ENCODE data around the gene FBXL17. TPM values are rescaled to one million over a fixed set of nuclear protein-coding genes. Genes with fewer than 3 reads are reported as not detected.

The FBXL17 gene
- total and polyA plus RNA-seq, 2 of the 13 experiments (the other 11 are each of a cell fraction or from before 2014, with no cell fraction given) = 3.0 to 7.9 TPM

DNA sequence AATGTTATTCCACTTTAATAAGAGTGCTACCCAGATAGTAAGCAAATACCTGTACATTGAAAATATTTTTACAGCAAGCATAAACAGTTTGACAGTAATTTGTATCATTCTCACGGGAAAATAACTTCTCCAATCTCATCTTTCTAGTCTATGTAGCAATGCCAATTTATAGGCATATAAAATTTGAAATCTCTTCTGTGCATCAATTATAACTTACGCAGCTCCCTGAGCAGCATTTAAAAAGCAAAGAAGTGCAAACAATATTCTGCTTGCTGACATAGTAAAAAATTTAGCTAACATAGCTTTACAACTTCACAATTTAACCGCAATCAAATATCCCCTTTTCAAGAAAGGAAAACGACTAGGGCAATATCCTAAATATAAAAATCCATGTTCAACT, 257.3 kb downstream of the FBXL17 start:
- H3K4me1 ChIP-seq (ENCODE audit: insufficient read depth, low read length) = peaks cover 12% of the 10 kb centered on the region
- H3K9ac ChIP-seq (ENCODE audit: insufficient read depth, low read depth, low read length) = no peak overlapping the region
- H3K9me3 ChIP-seq (ENCODE audit: low read length) = no peaks in the 10 kb centered on the region
- no peaks in the 10 kb centered on the region for H3K79me2 ChIP-seq (ENCODE audit: insufficient read depth, low read length)
- H2AFZ ChIP-seq (ENCODE audit: low read length) = no peak overlapping the region
- CTCF ChIA-PET (ENCODE audit: low intra/inter-chr PET ratio, low total read pairs) = no interaction called here
- no TSS peak for BruUV-seq (replicated peaks)
- H3K27me3 ChIP-seq (ENCODE audit: control insufficient read depth in 1 of 2, insufficient read depth in 2 of 2, low read length in 2 of 2) = no peaks in the 10 kb centered on the region
- POLR2A ChIA-PET = no interaction called here
- WGBS (ENCODE audit: low lambda C conversion rate) = 82% methylated on average over 4 of the region's 4 CpGs
- TF ChIP-seq ZNF569 (CRISPR knock-in tag; IDR thresholded peaks at IDR 0.05; ENCODE audit: borderline replicate concordance) = no peak
- TF ChIP-seq, protein P1, sequence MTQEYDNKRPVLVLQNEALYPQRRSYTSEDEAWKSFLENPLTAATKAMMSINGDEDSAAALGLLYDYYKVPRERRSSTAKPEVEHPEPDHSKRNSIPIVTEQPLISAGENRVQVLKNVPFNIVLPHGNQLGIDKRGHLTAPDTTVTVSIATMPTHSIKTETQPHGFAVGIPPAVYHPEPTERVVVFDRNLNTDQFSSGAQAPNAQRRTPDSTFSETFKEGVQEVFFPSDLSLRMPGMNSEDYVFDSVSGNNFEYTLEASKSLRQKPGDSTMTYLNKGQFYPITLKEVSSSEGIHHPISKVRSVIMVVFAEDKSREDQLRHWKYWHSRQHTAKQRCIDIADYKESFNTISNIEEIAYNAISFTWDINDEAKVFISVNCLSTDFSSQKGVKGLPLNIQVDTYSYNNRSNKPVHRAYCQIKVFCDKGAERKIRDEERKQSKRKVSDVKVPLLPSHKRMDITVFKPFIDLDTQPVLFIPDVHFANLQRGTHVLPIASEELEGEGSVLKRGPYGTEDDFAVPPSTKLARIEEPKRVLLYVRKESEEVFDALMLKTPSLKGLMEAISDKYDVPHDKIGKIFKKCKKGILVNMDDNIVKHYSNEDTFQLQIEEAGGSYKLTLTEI (CRISPR knock-in tag; conservative IDR thresholded peaks at IDR 0.05) = no peak
- H3K4me3 ChIP-seq (replicated peaks in 1 of 3; ENCODE audit: insufficient read depth in 1 of 3, low read depth in 2 of 3, low read length in 3 of 3) = no peak overlapping the region
- no peaks in the 10 kb centered on the region for H3K36me3 ChIP-seq (replicated peaks in 1 of 2; ENCODE audit: control insufficient read depth in 1 of 2, insufficient read depth in 2 of 2, low read length in 2 of 2)
- no peak overlapping the region for H3K27ac ChIP-seq (ENCODE audit: extremely low read length, insufficient read depth, low read length)
- no peak overlapping the region for H3K4me2 ChIP-seq (ENCODE audit: low read depth, low read length)
- intact Hi-C loops (cut with micrococcal nuclease; ENCODE audit: unreplicated experiment) (loop anchor here (2.0 kb wide), 1 partner anchor 42 kb away; no protein-coding TSS in a partner anchor), in situ Hi-C loops (cut with HindIII; ENCODE audit: extremely low pct_ligation_motif_present, low pct_unique_long_range_greater_than_20kb) (no loop called here)
- H4K20me1 ChIP-seq (ENCODE audit: insufficient read depth, low read length) = no peaks in the 10 kb centered on the region
- DNase-seq (ENCODE audit: low spot score) = no peak
- no peak for FAIRE-seq
- no peak for ATAC-seq

DNA sequence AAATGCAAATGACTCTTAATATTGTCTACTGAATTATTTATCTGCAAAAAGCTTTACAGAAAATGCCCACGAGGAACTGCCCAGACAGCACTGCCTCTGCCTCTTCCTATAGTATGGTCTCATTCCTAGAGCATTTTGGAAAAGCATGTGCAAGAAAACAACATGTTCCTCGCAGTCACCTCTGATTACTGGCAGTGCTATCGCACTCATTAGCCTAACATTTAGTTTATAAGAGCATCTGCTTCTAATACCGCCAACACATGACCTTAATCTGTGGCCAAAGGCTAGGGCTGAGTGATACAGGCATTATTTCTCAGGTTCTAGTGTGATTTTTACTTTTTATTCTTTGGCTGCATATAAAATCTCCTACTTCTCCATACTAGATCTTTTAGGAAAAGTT, 259.2 kb downstream of the FBXL17 start:
- TF ChIP-seq TEAD3 (CRISPR knock-in tag; optimal IDR thresholded peaks at IDR 0.05; ENCODE audit: borderline replicate concordance) (no peak), ZNF496 (CRISPR knock-in tag; IDR thresholded peaks at IDR 0.05; ENCODE audit: insufficient replicate concordance) (no peak)
- TF ChIP-seq, protein P2, sequence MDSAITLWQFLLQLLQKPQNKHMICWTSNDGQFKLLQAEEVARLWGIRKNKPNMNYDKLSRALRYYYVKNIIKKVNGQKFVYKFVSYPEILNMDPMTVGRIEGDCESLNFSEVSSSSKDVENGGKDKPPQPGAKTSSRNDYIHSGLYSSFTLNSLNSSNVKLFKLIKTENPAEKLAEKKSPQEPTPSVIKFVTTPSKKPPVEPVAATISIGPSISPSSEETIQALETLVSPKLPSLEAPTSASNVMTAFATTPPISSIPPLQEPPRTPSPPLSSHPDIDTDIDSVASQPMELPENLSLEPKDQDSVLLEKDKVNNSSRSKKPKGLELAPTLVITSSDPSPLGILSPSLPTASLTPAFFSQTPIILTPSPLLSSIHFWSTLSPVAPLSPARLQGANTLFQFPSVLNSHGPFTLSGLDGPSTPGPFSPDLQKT (CRISPR knock-in tag; IDR thresholded peaks at IDR 0.05; ENCODE audit: borderline replicate concordance) = no peak
- TF ChIP-seq, protein P3, sequence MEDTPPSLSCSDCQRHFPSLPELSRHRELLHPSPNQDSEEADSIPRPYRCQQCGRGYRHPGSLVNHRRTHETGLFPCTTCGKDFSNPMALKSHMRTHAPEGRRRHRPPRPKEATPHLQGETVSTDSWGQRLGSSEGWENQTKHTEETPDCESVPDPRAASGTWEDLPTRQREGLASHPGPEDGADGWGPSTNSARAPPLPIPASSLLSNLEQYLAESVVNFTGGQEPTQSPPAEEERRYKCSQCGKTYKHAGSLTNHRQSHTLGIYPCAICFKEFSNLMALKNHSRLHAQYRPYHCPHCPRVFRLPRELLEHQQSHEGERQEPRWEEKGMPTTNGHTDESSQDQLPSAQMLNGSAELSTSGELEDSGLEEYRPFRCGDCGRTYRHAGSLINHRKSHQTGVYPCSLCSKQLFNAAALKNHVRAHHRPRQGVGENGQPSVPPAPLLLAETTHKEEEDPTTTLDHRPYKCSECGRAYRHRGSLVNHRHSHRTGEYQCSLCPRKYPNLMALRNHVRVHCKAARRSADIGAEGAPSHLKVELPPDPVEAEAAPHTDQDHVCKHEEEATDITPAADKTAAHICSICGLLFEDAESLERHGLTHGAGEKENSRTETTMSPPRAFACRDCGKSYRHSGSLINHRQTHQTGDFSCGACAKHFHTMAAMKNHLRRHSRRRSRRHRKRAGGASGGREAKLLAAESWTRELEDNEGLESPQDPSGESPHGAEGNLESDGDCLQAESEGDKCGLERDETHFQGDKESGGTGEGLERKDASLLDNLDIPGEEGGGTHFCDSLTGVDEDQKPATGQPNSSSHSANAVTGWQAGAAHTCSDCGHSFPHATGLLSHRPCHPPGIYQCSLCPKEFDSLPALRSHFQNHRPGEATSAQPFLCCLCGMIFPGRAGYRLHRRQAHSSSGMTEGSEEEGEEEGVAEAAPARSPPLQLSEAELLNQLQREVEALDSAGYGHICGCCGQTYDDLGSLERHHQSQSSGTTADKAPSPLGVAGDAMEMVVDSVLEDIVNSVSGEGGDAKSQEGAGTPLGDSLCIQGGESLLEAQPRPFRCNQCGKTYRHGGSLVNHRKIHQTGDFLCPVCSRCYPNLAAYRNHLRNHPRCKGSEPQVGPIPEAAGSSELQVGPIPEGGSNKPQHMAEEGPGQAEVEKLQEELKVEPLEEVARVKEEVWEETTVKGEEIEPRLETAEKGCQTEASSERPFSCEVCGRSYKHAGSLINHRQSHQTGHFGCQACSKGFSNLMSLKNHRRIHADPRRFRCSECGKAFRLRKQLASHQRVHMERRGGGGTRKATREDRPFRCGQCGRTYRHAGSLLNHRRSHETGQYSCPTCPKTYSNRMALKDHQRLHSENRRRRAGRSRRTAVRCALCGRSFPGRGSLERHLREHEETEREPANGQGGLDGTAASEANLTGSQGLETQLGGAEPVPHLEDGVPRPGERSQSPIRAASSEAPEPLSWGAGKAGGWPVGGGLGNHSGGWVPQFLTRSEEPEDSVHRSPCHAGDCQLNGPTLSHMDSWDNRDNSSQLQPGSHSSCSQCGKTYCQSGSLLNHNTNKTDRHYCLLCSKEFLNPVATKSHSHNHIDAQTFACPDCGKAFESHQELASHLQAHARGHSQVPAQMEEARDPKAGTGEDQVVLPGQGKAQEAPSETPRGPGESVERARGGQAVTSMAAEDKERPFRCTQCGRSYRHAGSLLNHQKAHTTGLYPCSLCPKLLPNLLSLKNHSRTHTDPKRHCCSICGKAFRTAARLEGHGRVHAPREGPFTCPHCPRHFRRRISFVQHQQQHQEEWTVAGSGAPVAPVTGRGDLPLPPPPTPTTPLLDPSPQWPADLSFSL (CRISPR knock-in tag; IDR thresholded peaks at IDR 0.05) = no peak
- H3K4me1 ChIP-seq (ENCODE audit: insufficient read depth, low read length) = peaks cover 12% of the 10 kb centered on the region
- no peak overlapping the region for H3K4me3 ChIP-seq (replicated peaks in 1 of 3; ENCODE audit: insufficient read depth in 1 of 3, low read depth in 2 of 3, low read length in 3 of 3)
- 76% methylated on average over 4 of the region's 4 CpGs for WGBS (ENCODE audit: low lambda C conversion rate)
- no peak overlapping the region for H2AFZ ChIP-seq (ENCODE audit: low read length)
- no peaks in the 10 kb centered on the region for H3K79me2 ChIP-seq (ENCODE audit: insufficient read depth, low read length)
- in situ Hi-C loops (cut with HindIII; ENCODE audit: extremely low pct_ligation_motif_present, low pct_unique_long_range_greater_than_20kb) = no loop called here
- intact Hi-C loops (cut with micrococcal nuclease; ENCODE audit: unreplicated experiment) = no loop called here
- ATAC-seq = no peak
- POLR2A ChIA-PET = no interaction called here
- no peak for DNase-seq (ENCODE audit: low spot score)
- no TSS peak for BruUV-seq (replicated peaks)
- CTCF ChIA-PET (ENCODE audit: low intra/inter-chr PET ratio, low total read pairs) = no interaction called here
- H3K4me2 ChIP-seq (ENCODE audit: low read depth, low read length) = no peak overlapping the region
- no peaks in the 10 kb centered on the region for H4K20me1 ChIP-seq (ENCODE audit: insufficient read depth, low read length)
- H3K9ac ChIP-seq (ENCODE audit: insufficient read depth, low read depth, low read length) = no peak overlapping the region
- no peaks in the 10 kb centered on the region for H3K36me3 ChIP-seq (replicated peaks in 1 of 2; ENCODE audit: control insufficient read depth in 1 of 2, insufficient read depth in 2 of 2, low read length in 2 of 2)
- H3K9me3 ChIP-seq (ENCODE audit: low read length) = no peaks in the 10 kb centered on the region
- H3K27me3 ChIP-seq (ENCODE audit: control insufficient read depth in 1 of 2, insufficient read depth in 2 of 2, low read length in 2 of 2) = no peaks in the 10 kb centered on the region
- no peak overlapping the region for H3K27ac ChIP-seq (ENCODE audit: extremely low read length, insufficient read depth, low read length)
- FAIRE-seq = no peak
